ENCODE results near the gene HSD17B2.
"Not testable (repeated sequence)": the region's sequence is repeated elsewhere in the genome, so short reads cannot be mapped to it uniquely, and the experiment has no call there.

The HSD17B2 gene

GRCh38 chr16:82136956-82137821 lies 102.1 kb downstream of the HSD17B2 start:
- no peak for DNase-seq

GRCh38 chr16:82137822-82138167 lies 102.7 kb downstream of the HSD17B2 start:
- no peak for DNase-seq

- no peak for DNase-seq
Observed at GRCh38 chr16:82138478-82139285, 103.6 kb downstream of the HSD17B2 start.

- DNase-seq = not testable (repeated sequence)
Observed at GRCh38 chr16:82139286-82139571, 104.2 kb downstream of the HSD17B2 start.

GRCh38 chr16:82146556-82146955 lies 111.5 kb downstream of the HSD17B2 start:
- no peak for DNase-seq

GRCh38 chr16:82146957-82147356 lies 111.9 kb downstream of the HSD17B2 start:
- no peak for DNase-seq

GRCh38 chr16:82147546-82147945 lies 112.5 kb downstream of the HSD17B2 start:
- no peak for DNase-seq
